NCI-H2196 (cell line): Measurements from ENCODE around the gene PSMD4.

Source experiments
- DNase-seq: peaks from one replicate; lab custom pipeline; 2025; ENCODE audit not compliant: unreplicated experiment; lab: John Stamatoyannopoulos, UW

The PSMD4 gene

DNA sequence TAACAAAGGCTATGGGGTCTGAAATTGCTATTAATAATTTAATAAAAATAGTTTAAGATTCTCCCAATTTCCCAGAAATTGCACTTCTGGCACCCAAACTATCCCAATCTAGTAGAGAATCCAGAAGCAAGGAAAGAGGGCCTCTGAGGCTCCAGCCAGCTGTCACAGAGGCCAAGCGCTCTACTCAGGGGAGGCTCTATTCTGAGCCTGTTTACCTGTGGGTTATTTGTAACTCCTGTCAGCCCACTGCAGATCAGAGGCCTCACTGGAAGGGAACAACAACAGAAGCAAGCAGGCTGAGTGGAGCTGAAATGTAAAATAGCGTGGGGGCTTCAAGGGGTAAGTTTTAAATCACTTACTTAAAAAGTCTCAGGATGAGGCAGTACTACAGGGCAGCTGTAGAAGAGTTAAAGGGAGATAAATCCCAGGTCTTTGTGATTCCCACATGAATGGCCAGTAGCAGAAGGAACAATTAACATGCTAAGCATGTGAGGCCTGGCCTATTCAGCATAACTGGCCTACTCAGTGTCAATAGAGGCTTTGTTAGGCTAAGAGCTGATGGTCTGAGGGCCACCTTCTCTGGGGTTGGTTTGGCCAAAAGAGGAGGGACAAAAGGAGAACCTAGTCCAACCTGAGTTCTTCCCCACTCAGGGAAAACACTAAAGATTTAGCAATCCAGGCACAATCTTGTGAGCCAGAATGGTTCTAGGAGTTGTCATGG, 40.4 kb downstream of the PSMD4 start:
- no peak for DNase-seq

DNA sequence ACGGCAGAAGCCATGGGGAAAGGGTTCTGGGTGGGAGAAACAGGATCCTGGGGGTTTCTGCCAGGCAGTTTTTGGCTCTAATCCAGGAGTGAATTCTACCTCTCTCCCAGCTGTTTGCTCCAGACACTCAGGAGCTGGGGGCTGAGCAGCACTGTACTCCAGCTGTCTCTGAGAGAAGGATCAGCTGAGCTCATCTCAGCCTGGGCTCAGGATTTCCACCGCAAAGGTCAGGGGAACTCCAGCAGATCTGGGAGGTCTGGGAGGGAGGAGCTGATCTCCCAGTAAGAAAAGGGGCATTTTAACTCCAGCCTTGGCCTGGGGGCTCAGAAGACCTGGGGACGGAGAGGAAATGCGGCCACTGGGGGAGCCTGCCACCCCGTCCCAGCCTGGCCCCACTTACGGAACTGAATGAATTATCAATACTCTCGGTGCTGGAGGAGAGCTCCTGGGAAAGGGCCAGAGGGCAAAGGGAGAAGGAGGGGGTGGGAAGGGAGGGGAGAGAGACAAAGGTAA, 55.3 kb downstream of the PSMD4 start:
- DNase-seq: no peak

DNA sequence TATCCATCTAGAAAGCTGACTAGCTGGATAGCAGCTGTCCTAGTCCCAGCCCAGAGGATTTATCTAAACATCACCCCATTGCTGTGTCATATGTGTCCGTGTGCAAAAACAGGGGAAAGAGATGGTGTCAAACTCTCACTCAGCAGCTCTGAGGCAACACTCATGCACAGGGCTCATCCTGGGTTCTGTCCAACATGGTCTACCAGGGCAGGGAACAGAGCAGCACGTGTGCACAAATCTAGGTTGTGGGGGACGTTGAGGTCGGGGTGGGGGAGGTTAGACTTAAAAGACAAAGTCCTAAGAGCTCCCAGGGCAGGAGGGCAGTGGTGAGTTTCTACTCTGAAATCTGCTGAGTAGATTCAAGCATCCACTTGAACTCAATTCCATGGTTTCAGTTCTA, 56.5 kb downstream of the PSMD4 start:
- DNase-seq: no peak

DNA sequence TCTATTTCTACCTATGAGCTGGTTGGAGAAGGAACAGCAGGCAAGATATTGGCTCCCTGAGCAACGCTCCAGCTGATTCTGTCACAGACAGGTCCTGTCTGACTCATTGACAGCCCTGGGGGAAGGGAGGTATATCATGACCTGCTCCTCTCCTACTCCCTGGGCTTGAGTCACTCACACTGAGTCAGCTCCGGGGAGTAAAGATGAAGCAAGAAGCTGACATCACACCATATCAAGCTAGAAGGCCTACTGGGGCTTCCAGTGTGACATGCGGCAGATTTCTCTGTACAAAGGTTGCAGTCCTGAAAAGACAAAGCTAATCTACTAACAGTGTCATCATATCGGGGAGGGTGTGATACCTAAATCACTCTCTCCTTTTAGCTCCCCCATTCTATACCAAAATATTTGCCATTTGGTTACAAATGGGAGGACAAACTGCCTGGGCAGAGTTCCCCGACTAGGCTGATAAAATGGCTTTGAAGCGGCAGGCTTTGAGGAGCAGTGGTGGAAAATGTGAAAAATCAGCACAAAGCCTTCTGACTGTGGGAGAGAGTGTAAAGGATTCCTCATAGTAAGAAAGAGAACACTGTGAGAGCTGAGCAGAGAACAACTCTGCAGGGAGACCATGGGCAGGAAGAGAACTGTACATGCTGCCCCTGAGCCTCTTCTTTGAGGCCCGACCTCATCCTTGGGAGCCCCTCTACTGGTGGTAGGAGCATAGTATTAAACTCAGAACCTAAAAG, 57.2 kb downstream of the PSMD4 start:
- no peak for DNase-seq

DNA sequence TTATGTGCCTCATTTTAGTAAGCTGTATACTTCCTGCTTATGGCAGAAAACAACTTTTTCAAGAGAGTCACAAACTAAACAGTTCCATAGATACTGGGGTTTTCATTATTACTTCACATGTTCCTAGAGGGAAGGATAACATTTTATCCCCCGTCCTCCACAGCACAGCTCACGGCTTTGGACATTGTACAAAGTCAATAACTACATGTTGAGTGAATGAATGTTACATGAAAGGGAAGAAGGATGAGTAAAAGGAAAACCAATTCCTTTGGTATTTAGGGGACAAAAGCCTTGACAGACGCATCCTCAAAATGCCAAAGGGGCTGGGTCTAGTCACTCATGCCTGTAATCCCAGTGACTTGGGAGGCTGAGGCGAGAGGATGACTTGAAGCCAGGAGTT, 57.9 kb downstream of the PSMD4 start:
- no peak for DNase-seq

DNA sequence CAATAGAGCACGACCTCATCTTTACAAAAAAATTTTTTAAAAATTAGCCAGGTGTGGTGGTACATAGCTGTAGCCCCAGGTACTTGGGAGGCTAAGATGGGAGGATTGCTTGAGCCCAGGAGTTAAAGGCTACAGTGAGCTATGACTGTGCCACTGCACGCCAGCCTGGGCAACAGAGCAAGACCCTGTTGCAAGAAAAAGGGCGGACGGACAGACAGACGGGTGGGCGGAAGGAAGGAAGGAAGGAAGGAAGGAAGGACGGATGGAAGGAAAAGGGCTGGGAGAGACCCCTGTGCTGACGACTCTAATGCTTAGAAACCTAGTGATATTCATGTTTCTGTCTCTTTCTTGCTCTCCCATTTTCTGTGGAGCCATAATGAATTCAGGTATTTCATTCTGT, 58.3 kb downstream of the PSMD4 start:
- DNase-seq: no peak

DNA sequence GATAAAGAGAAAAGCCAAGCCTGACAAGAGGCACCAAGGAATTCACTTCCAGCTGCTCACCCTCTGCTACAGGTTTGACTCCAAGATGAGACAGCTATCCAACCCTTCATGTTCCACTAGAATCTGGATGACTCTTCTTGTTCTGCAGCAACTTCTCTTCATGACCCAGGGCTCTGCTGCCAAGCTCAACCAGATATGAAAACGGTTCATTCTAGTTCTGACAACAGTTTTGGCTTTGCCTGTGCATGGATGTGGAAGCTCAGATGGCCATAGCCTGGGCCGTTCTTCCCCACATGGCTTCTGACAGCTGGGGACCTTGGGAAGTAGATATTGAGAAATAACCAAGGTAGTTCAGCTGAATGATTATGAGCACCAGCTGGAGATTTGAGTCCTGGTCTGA, 59.0 kb downstream of the PSMD4 start:
- DNase-seq: no peak

DNA sequence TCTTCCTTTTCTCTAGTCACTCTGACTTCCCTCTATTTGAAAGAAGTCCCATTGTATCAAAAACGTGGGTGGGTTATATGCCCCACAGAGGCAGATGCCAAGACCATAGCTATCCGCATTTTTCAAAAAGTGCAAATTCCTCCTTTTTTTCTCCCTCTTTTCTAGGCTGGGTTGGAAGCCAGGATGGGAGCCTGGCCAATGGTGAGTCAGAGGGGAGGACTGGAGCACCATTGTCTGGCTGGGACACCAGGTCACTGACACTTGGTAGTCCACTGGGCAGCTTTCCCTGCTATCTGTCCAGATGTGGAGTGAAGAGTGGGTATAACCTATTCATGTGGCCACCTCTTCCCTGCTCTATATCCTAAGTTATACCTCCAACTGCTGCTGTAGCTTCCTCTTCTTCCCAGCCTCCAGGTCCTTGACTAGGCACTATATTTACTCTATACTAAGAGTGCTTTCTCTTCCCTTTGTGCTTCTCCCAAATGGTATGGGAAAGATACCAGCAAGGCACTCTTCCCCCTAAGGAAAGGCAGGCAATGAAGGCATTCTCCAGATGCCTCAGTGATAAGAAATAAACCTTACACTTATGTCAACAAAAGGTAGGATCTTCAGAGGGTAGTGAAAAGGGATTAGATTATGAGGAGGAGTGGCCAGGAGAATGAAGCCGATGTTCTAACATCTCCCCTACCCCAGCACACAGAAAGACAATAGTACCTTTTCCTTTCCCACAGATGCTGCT, 59.8 kb downstream of the PSMD4 start:
- DNase-seq: no peak

DNA sequence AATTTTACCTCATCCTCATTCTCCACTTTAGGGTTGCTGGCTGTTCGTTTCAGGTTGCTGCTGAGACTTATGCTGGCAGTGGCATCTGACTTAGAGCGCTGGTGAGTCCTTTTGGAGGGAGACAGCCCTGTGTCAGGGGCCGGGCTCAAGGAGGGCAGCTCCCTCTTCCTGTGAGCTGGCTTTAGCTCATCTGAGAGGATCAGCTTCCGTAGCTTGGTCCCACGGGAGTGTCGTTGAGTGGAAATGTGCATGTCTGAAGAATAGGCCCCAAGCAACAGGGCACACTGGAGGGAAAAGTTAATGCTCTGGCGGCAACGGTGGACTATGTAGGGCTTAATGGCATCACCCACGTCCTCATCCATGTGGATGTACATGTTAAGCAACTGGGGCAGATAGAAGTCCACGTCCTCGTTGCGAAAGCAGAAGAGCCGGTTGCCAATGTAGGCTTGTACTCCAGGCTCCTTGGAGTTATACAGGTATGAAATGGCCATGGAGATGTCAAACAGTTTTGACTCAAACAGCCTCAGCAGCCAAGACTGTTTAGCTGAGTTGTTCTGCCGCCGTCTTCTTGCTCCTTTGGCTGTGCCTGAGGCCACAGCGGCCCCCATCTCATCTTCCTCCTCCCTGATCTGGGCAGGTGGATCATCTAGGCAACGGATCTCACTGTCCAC, 61.2 kb downstream of the PSMD4 start:
- no peak for DNase-seq
